Panc1 (cell line): ENCODE measurements around the gene LRP11.

Experiments
- POLR2AphosphoS5 ChIP-seq: IDR thresholded peaks from 2 replicates; pipeline ENCODE4 v1.6.1; 2012; ENCODE audit warnings: mild to moderate bottlenecking, low read depth, low read length, moderate library complexity
- TF ChIP-seq, protein P1 (sequence below): fragments of 450-650 bp; IDR thresholded peaks from 2 replicates; pipeline ENCODE4 v1.5.1; 2017; ENCODE audit warnings: mild to moderate bottlenecking

DNA sequence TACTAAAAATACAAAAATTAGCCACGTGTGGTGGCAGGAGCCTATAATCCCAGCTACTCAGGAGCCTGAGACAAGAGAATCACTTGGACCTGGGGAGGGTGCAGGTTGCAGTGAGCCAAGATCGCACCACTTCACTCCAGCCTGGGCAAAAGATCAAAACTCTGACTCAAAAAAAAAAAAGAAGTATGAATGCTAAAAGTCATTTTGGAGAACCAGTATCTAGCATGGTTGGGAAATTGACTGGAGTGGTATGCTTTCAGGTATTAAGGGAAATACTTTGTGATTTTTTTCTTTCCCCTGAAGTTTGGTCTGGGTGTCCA, 84.6 kb downstream of the LRP11 start:
- TF ChIP-seq, protein P1, sequence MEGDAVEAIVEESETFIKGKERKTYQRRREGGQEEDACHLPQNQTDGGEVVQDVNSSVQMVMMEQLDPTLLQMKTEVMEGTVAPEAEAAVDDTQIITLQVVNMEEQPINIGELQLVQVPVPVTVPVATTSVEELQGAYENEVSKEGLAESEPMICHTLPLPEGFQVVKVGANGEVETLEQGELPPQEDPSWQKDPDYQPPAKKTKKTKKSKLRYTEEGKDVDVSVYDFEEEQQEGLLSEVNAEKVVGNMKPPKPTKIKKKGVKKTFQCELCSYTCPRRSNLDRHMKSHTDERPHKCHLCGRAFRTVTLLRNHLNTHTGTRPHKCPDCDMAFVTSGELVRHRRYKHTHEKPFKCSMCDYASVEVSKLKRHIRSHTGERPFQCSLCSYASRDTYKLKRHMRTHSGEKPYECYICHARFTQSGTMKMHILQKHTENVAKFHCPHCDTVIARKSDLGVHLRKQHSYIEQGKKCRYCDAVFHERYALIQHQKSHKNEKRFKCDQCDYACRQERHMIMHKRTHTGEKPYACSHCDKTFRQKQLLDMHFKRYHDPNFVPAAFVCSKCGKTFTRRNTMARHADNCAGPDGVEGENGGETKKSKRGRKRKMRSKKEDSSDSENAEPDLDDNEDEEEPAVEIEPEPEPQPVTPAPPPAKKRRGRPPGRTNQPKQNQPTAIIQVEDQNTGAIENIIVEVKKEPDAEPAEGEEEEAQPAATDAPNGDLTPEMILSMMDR: no peak
- no peak for TF ChIP-seq POLR2AphosphoS5
